ENCODE measurements around the gene SHH. TPM values are rescaled to one million over a fixed set of nuclear protein-coding genes. Genes with fewer than 3 reads are reported as not detected.
"Not testable (repeated sequence)": the region's sequence is repeated elsewhere in the genome, so short reads cannot be mapped to it uniquely, and the experiment has no call there.

The SHH gene
- total RNA-seq, 3 donors from 2014 or later (not counting 1 experiment from before 2014, with no cell fraction given) = not detected

GRCh38 chr7:155840909-155841308, 28.6 kb upstream of the SHH start:
- no peaks in the 10 kb centered on the region for H3K4me1 Mint-ChIP-seq
- no peaks in the 10 kb centered on the region for H3K36me3 Mint-ChIP-seq
- TF ChIP-seq CTCF (IDR thresholded peaks at IDR 0.05) = no peak
- Histone ChIP-seq H3K27ac (ENCODE audit: low read length) (no peak overlapping the region), H3K4me1 (ENCODE audit: control insufficient read depth, insufficient read depth, low read length) (no peaks in the 10 kb centered on the region), H3K9me3 (ENCODE audit: control insufficient read depth, insufficient read depth, low read length) (no peaks in the 10 kb centered on the region), H3K27me3 (ENCODE audit: control insufficient read depth, insufficient read depth, low read length) (no peaks in the 10 kb centered on the region), H3K4me3 (ENCODE audit: low read length) (no peak overlapping the region), H3K36me3 (ENCODE audit: control insufficient read depth, insufficient read depth, low read length) (no peaks in the 10 kb centered on the region)
- ATAC-seq = no peak
- H3K27me3 Mint-ChIP-seq (ENCODE audit: low read depth in 2 of 2) = no peaks in the 10 kb centered on the region
- WGBS (ENCODE audit: insufficient coverage) = 83% methylated on average over 8 of the region's 8 CpGs
- H3K4me3 Mint-ChIP-seq = no peak overlapping the region
- intact Hi-C loops (cut with micrococcal nuclease) = no loop called here
- DNase-seq = no peak
- H3K9me3 Mint-ChIP-seq = no peaks in the 10 kb centered on the region
- no peak overlapping the region for H3K27ac Mint-ChIP-seq

GRCh38 chr7:155840262-155840885, 28.1 kb upstream of the SHH start:
- no peaks in the 10 kb centered on the region for H3K9me3 ChIP-seq (ENCODE audit: control insufficient read depth, insufficient read depth, low read length)
- Mint-ChIP-seq H3K9me3 (no peaks in the 10 kb centered on the region), H3K36me3 (no peaks in the 10 kb centered on the region), H3K4me3 (no peak overlapping the region), H3K27me3 (ENCODE audit: low read depth in 2 of 2) (no peaks in the 10 kb centered on the region), H3K27ac (no peak overlapping the region), H3K4me1 (no peaks in the 10 kb centered on the region)
- intact Hi-C loops (cut with micrococcal nuclease) = no loop called here
- H3K4me1 ChIP-seq (ENCODE audit: control insufficient read depth, insufficient read depth, low read length) = no peaks in the 10 kb centered on the region
- ATAC-seq (no peak), DNase-seq (no peak)
- H3K36me3 ChIP-seq (ENCODE audit: control insufficient read depth, insufficient read depth, low read length) = no peaks in the 10 kb centered on the region
- WGBS (ENCODE audit: insufficient coverage) = 86% methylated on average over 21 of the region's 21 CpGs
- TF ChIP-seq CTCF (IDR thresholded peaks at IDR 0.05) = no peak
- H3K27ac ChIP-seq (ENCODE audit: low read length) = no peak overlapping the region
- H3K4me3 ChIP-seq (ENCODE audit: low read length) = no peak overlapping the region
- no peaks in the 10 kb centered on the region for H3K27me3 ChIP-seq (ENCODE audit: control insufficient read depth, insufficient read depth, low read length)

DNA sequence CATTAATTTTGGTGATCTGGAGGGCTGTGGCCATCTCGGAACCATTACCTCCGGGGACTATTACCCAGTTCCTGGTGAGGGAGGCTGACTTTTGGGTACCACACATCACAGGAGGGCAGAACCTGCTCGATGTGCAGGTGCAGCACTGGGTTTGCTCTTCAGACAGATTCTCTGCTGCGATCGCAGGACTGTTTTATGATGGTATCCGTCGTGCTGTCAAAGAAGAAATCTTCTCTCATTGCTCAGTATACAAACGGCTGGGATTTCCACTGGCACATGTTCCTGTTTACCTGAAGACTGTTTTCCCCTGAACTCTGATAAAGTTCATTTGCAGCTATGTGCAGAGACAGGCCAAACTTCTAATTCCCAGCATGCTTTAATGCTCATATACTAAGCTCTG, 27.2 kb upstream of the SHH start:
- no peaks in the 10 kb centered on the region for H3K27me3 Mint-ChIP-seq (ENCODE audit: low read depth in 2 of 2)
- H3K9me3 ChIP-seq (ENCODE audit: control insufficient read depth, insufficient read depth, low read length) = no peaks in the 10 kb centered on the region
- H3K27ac Mint-ChIP-seq = no peak overlapping the region
- H3K4me1 ChIP-seq (ENCODE audit: control insufficient read depth, insufficient read depth, low read length) = no peaks in the 10 kb centered on the region
- no peaks in the 10 kb centered on the region for H3K36me3 ChIP-seq (ENCODE audit: control insufficient read depth, insufficient read depth, low read length)
- DNase-seq (no peak), ATAC-seq (no peak)
- H3K4me3 ChIP-seq (ENCODE audit: low read length) = no peak overlapping the region
- no peaks in the 10 kb centered on the region for H3K27me3 ChIP-seq (ENCODE audit: control insufficient read depth, insufficient read depth, low read length)
- H3K4me3 Mint-ChIP-seq = no peak overlapping the region
- WGBS (ENCODE audit: insufficient coverage) = 88% methylated on average over 8 of the region's 8 CpGs
- H3K4me1 Mint-ChIP-seq = no peaks in the 10 kb centered on the region
- no peak for TF ChIP-seq CTCF (IDR thresholded peaks at IDR 0.05)
- no peaks in the 10 kb centered on the region for H3K9me3 Mint-ChIP-seq
- no peak overlapping the region for H3K27ac ChIP-seq (ENCODE audit: low read length)
- H3K36me3 Mint-ChIP-seq = no peaks in the 10 kb centered on the region
- intact Hi-C loops (cut with micrococcal nuclease) = no loop called here

- H3K36me3 ChIP-seq (ENCODE audit: control insufficient read depth, insufficient read depth, low read length); H3K36me3 Mint-ChIP-seq; H3K9me3 ChIP-seq (ENCODE audit: control insufficient read depth, insufficient read depth, low read length); H3K4me3 Mint-ChIP-seq; H3K27me3 Mint-ChIP-seq (ENCODE audit: low read depth in 2 of 2); H3K27me3 ChIP-seq (ENCODE audit: control insufficient read depth, insufficient read depth, low read length); intact Hi-C loops (cut with micrococcal nuclease); ATAC-seq; H3K9me3 Mint-ChIP-seq; H3K4me3 ChIP-seq (ENCODE audit: low read length); DNase-seq; H3K4me1 ChIP-seq (ENCODE audit: control insufficient read depth, insufficient read depth, low read length); H3K27ac ChIP-seq (ENCODE audit: low read length); H3K27ac Mint-ChIP-seq; H3K4me1 Mint-ChIP-seq: not testable (repeated sequence)
- 89% methylated on average over 12 of the region's 12 CpGs for WGBS (ENCODE audit: insufficient coverage)
These were observed 26.0 kb upstream of the SHH start for GRCh38 chr7:155838312-155838711.

Data from natural killer cell (primary cell).